Endodermal cell (in vitro differentiated cells): ENCODE data around the gene KIFAP3. TPM values are rescaled to one million over a fixed set of nuclear protein-coding genes. Genes with fewer than 3 reads are reported as not detected.

Experiments used
- DNase-seq: peaks from one replicate; pipeline ENCODE4 v3.0.0-alpha.2; 2017
- H3K27ac ChIP-seq: 2 replicates; pipeline ENCODE4 v1.5.1; 2013; ENCODE audit warnings: mild to moderate bottlenecking, low read depth, low read length, moderate library complexity
- H3K27me3 ChIP-seq: 2 replicates; pipeline ENCODE4 v1.6.1; 2013; ENCODE audit warnings: mild to moderate bottlenecking, low read length, moderate library complexity; ENCODE audit not compliant: insufficient read depth, control insufficient read depth, poor library complexity, severe bottlenecking
- H3K36me3 ChIP-seq: 2 replicates; pipeline ENCODE4 v1.7.0; 2013; ENCODE audit warnings: mild to moderate bottlenecking, low read length, moderate library complexity; ENCODE audit not compliant: control insufficient read depth, insufficient read depth
- H3K4me1 ChIP-seq: one replicate; pipeline ENCODE4 v1.7.0; 2013; ENCODE audit warnings: low read length; ENCODE audit not compliant: control insufficient read depth, insufficient read depth
- H3K4me3 ChIP-seq: 2 replicates; pipeline ENCODE4 v1.5.1; 2013; ENCODE audit warnings: mild to moderate bottlenecking, low read length, moderate library complexity
- H3K9ac ChIP-seq: 2 replicates; pipeline ENCODE4 v1.6.1; 2013; ENCODE audit warnings: mild to moderate bottlenecking, low read length, moderate library complexity; ENCODE audit not compliant: poor library complexity, severe bottlenecking; ENCODE audit errors: extremely low read depth
- H3K9me3 ChIP-seq: 2 replicates; pipeline ENCODE4 v1.6.1; 2013; ENCODE audit warnings: mild to moderate bottlenecking, low read length, moderate library complexity; ENCODE audit not compliant: control insufficient read depth
- H3K27ac Mint-ChIP-seq: 2 replicates; pipeline ENCODE4 v1.8.0; 2020; ENCODE audit warnings: mixed read lengths
- H3K27me3 Mint-ChIP-seq: 2 replicates; pipeline ENCODE4 v1.8.0; 2021; ENCODE audit warnings: mild to moderate bottlenecking, mixed read lengths; ENCODE audit not compliant: insufficient read depth
- H3K36me3 Mint-ChIP-seq: 2 replicates; pipeline ENCODE4 v1.8.0; 2020; ENCODE audit warnings: low read depth, mixed read lengths
- H3K4me1 Mint-ChIP-seq: 2 replicates; pipeline ENCODE4 v1.8.0; 2020; ENCODE audit warnings: mixed read lengths
- H3K4me3 Mint-ChIP-seq: 2 replicates; pipeline ENCODE4 v1.8.0; 2020; ENCODE audit warnings: mild to moderate bottlenecking, moderate library complexity, mixed read lengths
- H3K9me3 Mint-ChIP-seq: 2 replicates; pipeline ENCODE4 v1.8.0; 2020; ENCODE audit warnings: mild to moderate bottlenecking, mixed read lengths
- CTCF ChIP-seq: fragments of 200-600 bp; sonication (generic); conservative IDR thresholded peaks from 2 replicates; pipeline ENCODE4 v1.5.0; 2021; ENCODE audit warnings: antibody characterized with exemption, mild to moderate bottlenecking
- WGBS, 2 experiments: methylation state at CpG; one replicate each; pipeline versions ENCODE4 v1.1.5 to v1.1.7; 2013; ENCODE audit warnings: missing lambda C conversion rate in 2 of 2, mixed read lengths in 1 of 2; ENCODE audit not compliant: insufficient coverage in 1 of 2, insufficient read length in 1 of 2; 5-methylcytosine and 5-hydroxymethylcytosine counted together
- total RNA-seq, 2 donors: library from RNA; stranded (reverse); fragmentation: NEBNext Ultra II Directional in 1 of 2; extraction: Animal tissue kit (Norgen Biotek cat#: 25700) in 1 of 2; gene quantifications; 2 replicates in 1 of 2; 3 replicates in 1 of 2; pipeline ENCODE4 v1.2.1, GENCODE V29; 2021

Gene KIFAP3
- total RNA-seq, 2 donors from 2014 or later: 8.9 to 14.5 TPM

DNA sequence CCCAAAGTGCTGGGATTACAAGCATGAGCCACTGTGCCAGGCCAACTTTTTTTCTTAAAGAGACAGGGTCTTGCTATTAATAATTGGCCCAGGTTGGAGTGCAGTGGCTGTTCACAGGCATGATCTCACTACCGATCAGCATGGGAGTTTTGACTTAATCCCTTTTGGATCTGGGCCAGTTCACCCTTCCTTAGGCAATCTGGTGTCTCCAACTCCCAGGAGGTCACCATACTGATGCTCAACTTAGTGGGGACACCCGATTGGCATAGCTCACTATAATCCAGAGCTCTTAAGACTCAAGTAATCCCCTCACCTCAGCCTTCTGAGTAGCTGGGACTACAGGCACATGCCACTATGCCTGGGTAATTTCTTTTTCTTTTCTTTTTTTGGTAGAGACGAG, 116.6 kb downstream of the KIFAP3 start:
- Mint-ChIP-seq H3K27me3 (no peaks in the 10 kb centered on the region), H3K4me1 (peaks cover 2% of the 10 kb centered on the region), H3K36me3 (peaks cover 3% of the 10 kb centered on the region), H3K4me3 (no peak overlapping the region), H3K27ac (no peak overlapping the region), H3K9me3 (no peaks in the 10 kb centered on the region)
- Histone ChIP-seq H3K27ac (no peak overlapping the region), H3K9me3 (no peaks in the 10 kb centered on the region), H3K36me3 (no peaks in the 10 kb centered on the region), H3K9ac (no peak overlapping the region), H3K4me3 (no peak overlapping the region), H3K27me3 (no peaks in the 10 kb centered on the region), H3K4me1 (no peaks in the 10 kb centered on the region)
- no peak for DNase-seq
- WGBS, 2 experiments: 97 to 100% methylated on average over 2 to 3 of the region's 3 CpGs
- no peak for TF ChIP-seq CTCF

DNA sequence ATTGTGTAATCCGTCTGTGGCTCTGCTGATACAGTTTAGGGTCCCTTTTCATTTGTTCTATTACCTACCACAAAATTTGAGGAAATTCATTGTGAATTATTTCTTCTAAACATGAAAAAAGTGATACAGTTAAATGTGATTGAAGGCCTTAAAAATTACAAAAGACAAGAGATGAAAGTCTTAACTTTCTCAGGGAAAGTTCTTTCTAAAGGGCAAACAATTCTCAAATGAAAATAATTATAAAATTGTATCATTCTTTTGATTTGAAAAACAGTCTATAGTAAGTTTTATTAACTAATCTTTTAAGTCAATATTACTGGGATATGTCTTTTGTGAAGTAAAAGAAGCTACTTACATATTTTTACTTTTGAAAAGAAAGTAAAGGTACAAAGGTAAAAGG, 123.4 kb downstream of the KIFAP3 start:
- Histone ChIP-seq H3K4me3 (no peak overlapping the region), H3K9ac (no peak overlapping the region), H3K27me3 (no peaks in the 10 kb centered on the region), H3K27ac (no peak overlapping the region), H3K4me1 (no peaks in the 10 kb centered on the region), H3K36me3 (no peaks in the 10 kb centered on the region), H3K9me3 (no peaks in the 10 kb centered on the region)
- Mint-ChIP-seq H3K4me3 (no peak overlapping the region), H3K27me3 (no peaks in the 10 kb centered on the region), H3K36me3 (peaks cover 3% of the 10 kb centered on the region), H3K4me1 (no peaks in the 10 kb centered on the region), H3K27ac (no peak overlapping the region), H3K9me3 (no peaks in the 10 kb centered on the region)
- DNase-seq: no peak
- whole genome bisulfite sequencing, 2 experiments: 71% methylated on average over 1 of the region's 1 CpG; no CpG with 5 or more reads in 1 of the 2 experiments
- no peak for TF ChIP-seq CTCF

DNA sequence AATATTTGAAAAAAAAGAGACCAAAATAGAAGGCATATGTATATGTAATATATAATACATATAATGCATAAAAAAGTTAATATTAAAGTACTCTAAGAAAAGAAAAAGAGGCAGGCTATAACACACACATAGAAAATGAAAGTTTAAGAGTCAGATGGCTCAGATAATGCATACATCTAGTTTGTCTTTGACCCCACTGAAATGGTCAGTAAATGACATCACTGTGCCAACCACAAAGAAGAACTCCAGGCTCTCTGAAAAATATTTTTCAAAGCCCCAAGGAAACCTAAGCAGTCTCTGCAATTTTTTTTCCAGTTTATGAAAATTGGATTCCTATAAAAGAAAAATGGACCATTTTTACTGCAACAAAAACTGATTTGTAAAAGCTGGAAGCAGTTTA, 125.4 kb downstream of the KIFAP3 start:
- H3K4me3 Mint-ChIP-seq: no peak overlapping the region

More for the DNA sequence above, 125.4 kb downstream of the KIFAP3 start:
- H3K9me3 Mint-ChIP-seq: no peaks in the 10 kb centered on the region
- no peaks in the 10 kb centered on the region for H3K27me3 Mint-ChIP-seq
- H3K36me3 Mint-ChIP-seq: peaks cover 3% of the 10 kb centered on the region
- H3K36me3 ChIP-seq: no peaks in the 10 kb centered on the region
- H3K4me3 ChIP-seq: no peak overlapping the region
- no peaks in the 10 kb centered on the region for H3K4me1 ChIP-seq
- no peaks in the 10 kb centered on the region for H3K27me3 ChIP-seq
- no peak overlapping the region for H3K27ac Mint-ChIP-seq
- H3K9me3 ChIP-seq: no peaks in the 10 kb centered on the region
- H3K27ac ChIP-seq: no peak overlapping the region
- DNase-seq: no peak
- no peak overlapping the region for H3K9ac ChIP-seq
- TF ChIP-seq CTCF: no peak
- no peaks in the 10 kb centered on the region for H3K4me1 Mint-ChIP-seq
